Measurements from ENCODE around the gene LRP8.

LRP8 gene

GRCh38 chr1:53277326-53277725 is 50.5 kb downstream of the LRP8 start:
- no peak overlapping the region for H3K4me3 ChIP-seq (ENCODE audit: low read depth, low read length)
- in situ Hi-C loops (cut with HindIII; ENCODE audit: low sequenced_read_pairs) = no loop called here
- TF ChIP-seq CTCF (IDR thresholded peaks at IDR 0.05; ENCODE audit: low read depth, low read length, missing control alignments) = no peak
- no peak for DNase-seq (ENCODE audit: low read depth)

DNA sequence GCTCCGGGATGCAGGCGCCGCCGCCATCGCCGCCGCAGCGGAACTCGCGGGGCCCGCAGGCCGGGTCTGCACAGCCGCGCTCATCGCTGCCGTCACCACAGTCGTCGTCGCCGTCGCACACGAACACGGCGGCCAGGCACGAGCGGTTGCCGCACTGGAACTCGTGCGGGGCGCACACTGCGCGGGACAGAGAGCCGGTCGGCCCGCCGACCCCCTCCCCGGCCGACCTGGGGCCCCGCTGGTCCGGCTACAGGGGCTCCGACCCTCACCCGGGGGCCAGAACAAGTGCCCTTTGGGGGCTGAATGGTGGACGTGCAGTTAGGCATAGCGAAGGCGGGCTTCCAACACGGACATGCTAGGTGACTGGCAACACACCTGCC is 51.0 kb downstream of the LRP8 start:
- H3K4me3 ChIP-seq (ENCODE audit: low read depth, low read length) = no peak overlapping the region
- in situ Hi-C loops (cut with HindIII; ENCODE audit: low sequenced_read_pairs) = no loop called here
- TF ChIP-seq CTCF (IDR thresholded peaks at IDR 0.05; ENCODE audit: low read depth, low read length, missing control alignments) = no peak

DNA sequence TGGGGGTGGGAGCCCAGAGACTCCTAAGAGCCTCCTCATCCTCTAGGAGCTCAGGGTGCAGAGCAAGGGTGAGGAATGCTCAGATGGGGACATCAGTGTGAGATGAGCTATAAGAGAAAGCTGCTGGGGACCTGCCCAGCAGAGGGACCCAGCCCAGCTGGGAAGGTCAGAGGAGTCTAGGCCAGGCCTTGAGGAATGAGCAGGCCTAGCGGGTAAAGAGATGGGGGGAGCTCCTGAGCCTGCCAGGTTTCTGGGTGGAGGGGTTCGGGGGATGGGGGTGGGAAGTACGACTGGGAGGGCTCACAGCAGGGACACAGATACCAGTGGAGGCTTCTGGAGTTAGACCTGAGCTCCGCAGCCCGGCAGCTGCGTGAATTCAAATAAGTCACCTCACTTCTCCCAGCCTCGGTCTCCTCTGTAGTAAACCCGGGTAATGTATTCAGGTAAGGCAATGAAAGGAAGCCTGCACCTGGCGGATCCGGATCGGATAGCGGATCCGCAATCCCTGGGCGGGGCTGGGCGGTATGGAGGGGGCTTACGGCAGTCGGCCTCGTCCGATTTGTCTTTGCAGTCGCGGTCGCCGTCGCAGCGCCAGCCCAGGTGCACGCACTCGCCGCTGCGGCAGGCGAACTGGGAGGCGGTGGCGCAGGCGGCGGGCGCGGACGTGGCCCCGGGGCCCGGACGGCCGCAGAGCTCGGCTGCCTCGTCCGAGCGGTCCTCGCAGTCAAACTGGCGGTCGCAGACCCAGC is 51.5 kb downstream of the LRP8 start:
- in situ Hi-C loops (cut with HindIII; ENCODE audit: low sequenced_read_pairs) = no loop called here
- TF ChIP-seq CTCF (IDR thresholded peaks at IDR 0.05; ENCODE audit: low read depth, low read length, missing control alignments) = no peak
- no peak overlapping the region for H3K4me3 ChIP-seq (ENCODE audit: low read depth, low read length)
- no peak for DNase-seq (ENCODE audit: low read depth)

More for the DNA sequence above, 51.0 kb downstream of the LRP8 start:
- DNase-seq (ENCODE audit: low read depth) = no peak

DNA sequence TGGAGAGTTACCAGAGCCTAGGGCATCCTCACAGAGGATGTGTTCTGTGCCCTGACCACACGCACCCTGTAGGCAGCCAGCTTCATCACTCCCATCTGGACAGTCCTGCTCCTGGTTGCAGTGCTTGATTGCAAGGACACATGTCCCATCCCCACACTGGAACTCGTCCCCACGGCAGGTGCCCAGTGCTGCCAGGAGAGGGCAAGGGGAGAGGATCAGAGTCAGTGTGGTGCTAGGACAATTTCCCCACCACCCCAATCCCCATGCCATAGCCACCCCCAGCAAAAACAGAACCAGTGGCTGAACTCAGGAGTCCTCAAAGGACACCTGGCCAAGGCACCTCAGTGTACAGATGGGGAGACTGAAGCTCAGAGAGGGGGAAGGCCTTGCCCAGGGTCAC is 52.3 kb downstream of the LRP8 start:
- no peak for TF ChIP-seq CTCF (IDR thresholded peaks at IDR 0.05; ENCODE audit: low read depth, low read length, missing control alignments)
- H3K4me3 ChIP-seq (ENCODE audit: low read depth, low read length) = no peak overlapping the region
- no peak for DNase-seq (ENCODE audit: low read depth)
- in situ Hi-C loops (cut with HindIII; ENCODE audit: low sequenced_read_pairs) = no loop called here

GRCh38 chr1:53274541-53275185 is 53.2 kb downstream of the LRP8 start:
- in situ Hi-C loops (cut with HindIII; ENCODE audit: low sequenced_read_pairs) = no loop called here
- no peak for DNase-seq (ENCODE audit: low read depth)
- TF ChIP-seq CTCF (IDR thresholded peaks at IDR 0.05; ENCODE audit: low read depth, low read length, missing control alignments) = no peak
- no peak overlapping the region for H3K4me3 ChIP-seq (ENCODE audit: low read depth, low read length)

GRCh38 chr1:53274026-53274425 is 53.8 kb downstream of the LRP8 start:
- in situ Hi-C loops (cut with HindIII; ENCODE audit: low sequenced_read_pairs) = no loop called here
- no peak for TF ChIP-seq CTCF (IDR thresholded peaks at IDR 0.05; ENCODE audit: low read depth, low read length, missing control alignments)
- H3K4me3 ChIP-seq (ENCODE audit: low read depth, low read length) = no peak overlapping the region
- no peak for DNase-seq (ENCODE audit: low read depth)

Measured in astrocyte of the cerebellum (primary cell).